HepG2 (cell line): ENCODE data around the gene ZCCHC10. TPM values are rescaled to one million over a fixed set of nuclear protein-coding genes. Genes with fewer than 3 reads are reported as not detected.

Experiments used
- ATAC-seq: fragments of 200-7000 bp; cut with Tn5 transposase; 3 replicates; pipeline ENCODE4 v1.9.1; 2020; ENCODE audit warnings: mild to moderate bottlenecking, moderate library complexity
- BruUV-seq: library from RNA; stranded (reverse); fragments of 400-500 nt; replicated peaks from 2 replicates; lab custom pipeline; 2021; lab: Mats Ljungman, UMichigan
- CTCF ChIA-PET: fragments of 300-600 bp; formaldehyde crosslinking; extraction: SDS; loops from one replicate; lab custom pipeline; 2021; ENCODE audit warnings: low total read pairs, inconsistent platforms, low intra/inter-chr PET ratio; lab: Yijun Ruan, JAX
- POLR2A ChIA-PET: fragments of 350-600 bp; sonication (Branson Sonifier 250); formaldehyde crosslinking; loops from one replicate; lab custom pipeline; 2020; ENCODE audit warnings: antibody characterized with exemption, inconsistent platforms; lab: Yijun Ruan, JAX
- DNase-seq: peaks from one replicate; pipeline ENCODE4 v3.0.0-alpha.2; 2015; ENCODE audit warnings: low spot score
- FAIRE-seq: peaks from 3 replicates; lab custom pipeline; 2011; peaks lifted over from hg19 to GRCh38; lab: Jason Lieb, UNC
- H2AFZ ChIP-seq: one replicate; pipeline ENCODE4 v1.6.1; 2011; ENCODE audit warnings: low read length, inconsistent platforms
- H3K27ac ChIP-seq: fragments of 300-600 bp; 3 replicates; pipeline ENCODE4 v1.8.0; 2011; ENCODE audit warnings: mixed run types, mild to moderate bottlenecking, mixed read lengths, low read length, inconsistent platforms; ENCODE audit not compliant: insufficient read depth; ENCODE audit errors: extremely low read length
- H3K27me3 ChIP-seq, 2 experiments: fragments of 200-600 bp in 1 of 2; 2 replicates in 1 of 2; 3 replicates in 1 of 2; pipeline versions ENCODE4 v1.6.0 to v1.8.0; 2011; ENCODE audit warnings: low read length in 2 of 2, mild to moderate bottlenecking in 2 of 2, moderate library complexity in 2 of 2, inconsistent platforms in 1 of 2; ENCODE audit not compliant: insufficient read depth in 2 of 2, control insufficient read depth in 1 of 2
- H3K36me3 ChIP-seq, 2 experiments: fragments of 200-600 bp in 1 of 2; replicated peaks in 1 of 2; 2 replicates in 1 of 2; 3 replicates in 1 of 2; pipeline versions ENCODE4 v1.5.1 to v1.8.0; 2011; ENCODE audit warnings: low read length in 2 of 2, inconsistent platforms in 1 of 2; ENCODE audit not compliant: insufficient read depth in 2 of 2, control insufficient read depth in 1 of 2
- H3K4me1 ChIP-seq: 2 replicates; pipeline ENCODE4 v1.5.1; 2012; ENCODE audit warnings: low read length, inconsistent platforms; ENCODE audit not compliant: insufficient read depth
- H3K4me2 ChIP-seq: 2 replicates; pipeline ENCODE4 v1.6.0; 2011; ENCODE audit warnings: low read depth, low read length, inconsistent platforms
- H3K4me3 ChIP-seq, 3 experiments: fragments of 200-600 bp in 1 of 3; sonication (generic), shearing (Covaris generic) in 1 of 3; replicated peaks in 1 of 3; 2 replicates each; pipeline ENCODE4 v1.5.1; 2011 to 2016; ENCODE audit warnings: low read length in 3 of 3, inconsistent platforms in 2 of 3, low read depth in 2 of 3, mild to moderate bottlenecking in 2 of 3, control low read depth in 1 of 3, mixed read lengths in 1 of 3; ENCODE audit not compliant: insufficient read depth in 1 of 3
- H3K79me2 ChIP-seq: one replicate; pipeline ENCODE4 v1.6.1; 2011; ENCODE audit warnings: low read length, inconsistent platforms; ENCODE audit not compliant: insufficient read depth
- H3K9ac ChIP-seq: 2 replicates; pipeline ENCODE4 v1.6.0; 2011; ENCODE audit warnings: mild to moderate bottlenecking, low read depth, low read length, inconsistent platforms; ENCODE audit not compliant: insufficient read depth
- H3K9me3 ChIP-seq: 2 replicates; pipeline ENCODE4 v1.5.1; 2012; ENCODE audit warnings: mild to moderate bottlenecking, low read length
- H4K20me1 ChIP-seq: 2 replicates; pipeline ENCODE4 v1.6.0; 2011; ENCODE audit warnings: inconsistent platforms, mild to moderate bottlenecking, low read length, moderate library complexity; ENCODE audit not compliant: insufficient read depth
- DR1 ChIP-seq: sonication (generic); formaldehyde crosslinking; IDR thresholded peaks from 2 replicates; pipeline ENCODE4 v1.8.0; 2021; ENCODE audit warnings: mild to moderate bottlenecking, missing genetic modification reagents, inconsistent platforms
- ESRRA ChIP-seq: sonication (generic); formaldehyde crosslinking; IDR thresholded peaks from 2 replicates; pipeline ENCODE4 v1.5.1; 2020; ENCODE audit warnings: mild to moderate bottlenecking, low read depth, missing genetic modification reagents
- KAT2B ChIP-seq: fragments of 150-350 bp; IDR thresholded peaks from 2 replicates; pipeline ENCODE4 v1.6.1; 2014; ENCODE audit warnings: low read depth, low read length, borderline replicate concordance
- KLF15 ChIP-seq: sonication (generic); formaldehyde crosslinking; IDR thresholded peaks from 2 replicates; pipeline ENCODE4 v1.8.1; 2023; ENCODE audit warnings: borderline replicate concordance, mild to moderate bottlenecking, inconsistent platforms, missing genetic modification reagents, mixed read lengths
- MIER3 ChIP-seq: IDR thresholded peaks from 2 replicates; pipeline ENCODE4 v1.6.1; 2016; ENCODE audit warnings: missing compliant biosample characterization, borderline replicate concordance
- NAIF1 ChIP-seq: sonication (generic); formaldehyde crosslinking; IDR thresholded peaks from 2 replicates; pipeline ENCODE4 v1.5.0; 2020; ENCODE audit warnings: mild to moderate bottlenecking, missing genetic modification reagents, borderline replicate concordance
- RARG ChIP-seq: sonication (generic); formaldehyde crosslinking; IDR thresholded peaks from 2 replicates; pipeline ENCODE4 v1.4.0; 2020; ENCODE audit warnings: low read depth, mild to moderate bottlenecking, missing genetic modification reagents
- RFX1 ChIP-seq: fragments of 450-650 bp; IDR thresholded peaks from 2 replicates; pipeline ENCODE4 v1.6.1; 2017
- TSC22D2 ChIP-seq: sonication (generic); formaldehyde crosslinking; IDR thresholded peaks from 2 replicates; pipeline ENCODE4 v1.5.1; 2020; ENCODE audit warnings: missing genetic modification reagents, mild to moderate bottlenecking, borderline replicate concordance
- U2AF1 ChIP-seq: fragments of 200-400 bp; formaldehyde crosslinking; optimal IDR thresholded peaks from 2 replicates; pipeline ENCODE3; 2017; ENCODE audit warnings: mild to moderate bottlenecking, low read depth, low read length
- ZNF17 ChIP-seq: sonication (generic); formaldehyde crosslinking; IDR thresholded peaks from 2 replicates; pipeline ENCODE4 v1.5.0; 2020; ENCODE audit warnings: mild to moderate bottlenecking, missing genetic modification reagents
- ZNF235 ChIP-seq: sonication (generic); formaldehyde crosslinking; IDR thresholded peaks from 2 replicates; pipeline ENCODE4 v1.8.1; 2023; ENCODE audit warnings: mild to moderate bottlenecking, missing genetic modification reagents, borderline replicate concordance
- ZNF335 ChIP-seq: sonication (generic); formaldehyde crosslinking; IDR thresholded peaks from 2 replicates; pipeline ENCODE4 v1.4.0; 2020; ENCODE audit warnings: missing genetic modification reagents
- ZNF746 ChIP-seq: sonication (generic); formaldehyde crosslinking; IDR thresholded peaks from 2 replicates; pipeline ENCODE4 v1.8.0; 2022; ENCODE audit warnings: mild to moderate bottlenecking, missing genetic modification reagents
- ZNF773 ChIP-seq: sonication (generic); formaldehyde crosslinking; IDR thresholded peaks from 2 replicates; pipeline ENCODE4 v1.4.0; 2020; ENCODE audit warnings: missing genetic modification reagents, borderline replicate concordance
- WGBS: methylation state at CpG from one replicate; pipeline ENCODE4 v1.1.6; 2017; ENCODE audit warnings: low lambda C conversion rate; 5-methylcytosine and 5-hydroxymethylcytosine counted together
- in situ Hi-C: cut with HindIII; loops from 2 replicates; pipeline ENCODE4 v1.10.0; 2017; ENCODE audit warnings: low pct_unique_long_range_greater_than_20kb; ENCODE audit not compliant: extremely low pct_ligation_motif_present
- intact Hi-C: fragments of 100-400 bp; cut with micrococcal nuclease; formaldehyde crosslinking; loops from one replicate; pipeline ENCODE4 v1.10.0; 2022; ENCODE audit not compliant: unreplicated experiment
- polyA plus RNA-seq, 8 experiments: library from polyadenylated mRNA; depleted of rRNA in 3 of 8; stranded (reverse) in 7 of 8; unstranded in 1 of 8; fragments of >200 nt; fragmentation: Illumina TruSeq in 4 of 8; extraction: Trizol in 4 of 8; gene quantifications; 2 replicates each; pipeline versions ENCODE4 v1.2.1 to v1.2.3, GENCODE V29; 2011 to 2016; ENCODE audit warnings: low read depth in 4 of 8, missing spikeins in 1 of 8, mixed read lengths in 1 of 8; ENCODE audit not compliant: insufficient read depth in 1 of 8
- total RNA-seq, 5 experiments: library from RNA; depleted of rRNA; stranded (reverse); fragments of >200 nt; fragmentation: Illumina TruSeq; extraction: Trizol; gene quantifications; 2 replicates each; pipeline ENCODE4 v1.2.3, GENCODE V29; 2016; ENCODE audit warnings: low read depth in 1 of 5
- TF ChIP-seq, protein P1 (sequence below): sonication (generic); formaldehyde crosslinking; IDR thresholded peaks from 2 replicates; pipeline ENCODE4 v1.4.0; 2020; ENCODE audit warnings: missing genetic modification reagents, borderline replicate concordance
- TF ChIP-seq, protein P2 (sequence below): IDR thresholded peaks from 2 replicates; pipeline ENCODE4 v1.6.1; 2016; ENCODE audit warnings: missing biosample characterization, missing genetic modification reagents, low read depth
- TF ChIP-seq, protein P3 (sequence below): sonication (generic); formaldehyde crosslinking; IDR thresholded peaks from 2 replicates; pipeline ENCODE4 v1.4.0; 2020; ENCODE audit warnings: missing genetic modification reagents, borderline replicate concordance
- TF ChIP-seq, protein P4 (sequence below): sonication (generic); formaldehyde crosslinking; IDR thresholded peaks from 2 replicates; pipeline ENCODE4 v1.8.0; 2023; ENCODE audit warnings: mild to moderate bottlenecking, missing genetic modification reagents

The ZCCHC10 gene
- total and polyA plus RNA-seq, 2 of the 13 experiments (the other 11 are each of a cell fraction or from before 2014, with no cell fraction given), result 40.7 to 48.2 TPM

DNA sequence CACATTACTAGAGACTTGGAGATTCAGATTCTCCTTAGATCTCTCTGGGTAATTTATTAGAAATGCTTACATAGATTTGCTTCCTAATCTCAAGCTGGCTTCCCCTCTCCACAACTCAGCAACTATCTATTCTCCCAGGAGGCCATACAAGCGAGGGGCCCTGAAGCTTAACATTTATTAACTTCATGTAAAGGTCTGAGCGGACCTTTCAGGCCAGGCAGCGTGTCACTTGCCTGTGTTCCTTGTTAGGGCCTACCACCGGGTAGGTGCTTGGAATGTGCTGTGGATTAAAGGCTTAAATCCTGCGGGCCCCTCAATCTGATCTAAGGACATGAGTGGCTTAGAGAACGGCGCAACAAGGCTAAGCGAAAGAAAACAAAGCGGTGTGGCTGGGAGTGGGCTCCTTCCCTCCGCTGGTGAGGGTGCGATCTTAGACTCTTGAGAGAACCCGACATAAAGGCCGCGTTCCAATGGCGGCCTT lies 24.8 kb upstream of the ZCCHC10 start:
- Histone ChIP-seq H3K36me3 (no peaks in the 10 kb centered on the region), H2AFZ (no peak overlapping the region), H3K79me2 (peaks cover 53% of the 10 kb centered on the region), H3K4me1 (peaks cover 62% of the 10 kb centered on the region), H3K9me3 (no peaks in the 10 kb centered on the region), H3K4me2 (peak overlapping the region; percentile 78), H3K4me3 (peak overlapping the region; percentile 90 to 95 (median 94)), H3K27ac (peak overlapping the region; percentile 100), H4K20me1 (peaks cover 14% of the 10 kb centered on the region), H3K27me3 (no peaks in the 10 kb centered on the region; a peak in 1 of 5 replicates), H3K9ac (peak overlapping the region; percentile 99)
- TSS peak; percentile 92 for BruUV-seq
- intact Hi-C loops, result loop anchor here (1.0 to 5.0 kb wide), 3 partner anchors 25 to 88 kb away; partner anchors contain the start of genes AFF4 and ZCCHC10
- ATAC-seq (peak; percentile 10), DNase-seq (no peak), FAIRE-seq (no peak)
- in situ Hi-C loops, result loop anchor here (5.0 kb wide), 1 partner anchor 89 kb away; the partner anchor contains the start of gene AFF4
- POLR2A ChIA-PET, result interaction anchor here (0.6 to 5.9 kb wide), 30 partner anchors 8 to 757 kb away, joined by 3 to 116 read pairs (median 8); partner anchors contain the start of genes AFF4, GDF9, SHROOM1 and SLC22A4
- CTCF ChIA-PET, result no interaction called here
- under 1% methylated on average over 15 of the region's 15 CpGs for WGBS
- TF ChIP-seq, protein P1, sequence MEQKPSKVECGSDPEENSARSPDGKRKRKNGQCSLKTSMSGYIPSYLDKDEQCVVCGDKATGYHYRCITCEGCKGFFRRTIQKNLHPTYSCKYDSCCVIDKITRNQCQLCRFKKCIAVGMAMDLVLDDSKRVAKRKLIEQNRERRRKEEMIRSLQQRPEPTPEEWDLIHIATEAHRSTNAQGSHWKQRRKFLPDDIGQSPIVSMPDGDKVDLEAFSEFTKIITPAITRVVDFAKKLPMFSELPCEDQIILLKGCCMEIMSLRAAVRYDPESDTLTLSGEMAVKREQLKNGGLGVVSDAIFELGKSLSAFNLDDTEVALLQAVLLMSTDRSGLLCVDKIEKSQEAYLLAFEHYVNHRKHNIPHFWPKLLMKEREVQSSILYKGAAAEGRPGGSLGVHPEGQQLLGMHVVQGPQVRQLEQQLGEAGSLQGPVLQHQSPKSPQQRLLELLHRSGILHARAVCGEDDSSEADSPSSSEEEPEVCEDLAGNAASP, result no peak; the same call in 1 of the 2 replicates
- peak; percentile 40 for TF ChIP-seq U2AF1
- TF ChIP-seq, protein P2, sequence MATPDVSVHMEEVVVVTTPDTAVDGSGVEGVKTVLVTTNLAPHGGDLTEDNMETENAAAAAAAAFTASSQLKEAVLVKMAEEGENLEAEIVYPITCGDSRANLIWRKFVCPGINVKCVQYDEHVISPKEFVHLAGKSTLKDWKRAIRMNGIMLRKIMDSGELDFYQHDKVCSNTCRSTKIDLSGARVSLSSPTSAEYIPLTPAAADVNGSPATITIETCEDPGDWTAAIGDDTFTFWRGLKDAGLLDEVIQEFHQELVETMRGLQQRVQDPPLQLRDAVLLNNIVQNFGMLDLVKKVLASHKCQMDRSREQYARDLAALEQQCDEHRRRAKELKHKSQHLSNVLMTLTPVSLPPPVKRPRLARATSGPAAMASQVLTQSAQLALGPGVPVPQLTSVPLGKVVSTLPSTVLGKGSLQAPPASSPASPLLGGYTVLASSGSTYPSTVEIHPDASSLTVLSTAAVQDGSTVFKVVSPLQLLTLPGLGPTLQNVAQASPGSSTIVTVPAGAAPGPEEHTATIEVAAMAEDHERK (CRISPR knock-in tag), result no peak
- TF ChIP-seq NAIF1 (CRISPR knock-in tag), result no peak
- TF ChIP-seq, protein P3, sequence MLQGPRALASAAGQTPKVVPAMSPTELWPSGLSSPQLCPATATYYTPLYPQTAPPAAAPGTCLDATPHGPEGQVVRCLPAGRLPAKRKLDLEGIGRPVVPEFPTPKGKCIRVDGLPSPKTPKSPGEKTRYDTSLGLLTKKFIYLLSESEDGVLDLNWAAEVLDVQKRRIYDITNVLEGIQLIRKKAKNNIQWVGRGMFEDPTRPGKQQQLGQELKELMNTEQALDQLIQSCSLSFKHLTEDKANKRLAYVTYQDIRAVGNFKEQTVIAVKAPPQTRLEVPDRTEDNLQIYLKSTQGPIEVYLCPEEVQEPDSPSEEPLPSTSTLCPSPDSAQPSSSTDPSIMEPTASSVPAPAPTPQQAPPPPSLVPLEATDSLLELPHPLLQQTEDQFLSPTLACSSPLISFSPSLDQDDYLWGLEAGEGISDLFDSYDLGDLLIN (CRISPR knock-in tag), result no peak
- TF ChIP-seq KAT2B, result no peak
- TF ChIP-seq DR1 (CRISPR knock-in tag), result no peak
- no peak for TF ChIP-seq TSC22D2 (CRISPR knock-in tag)
- TF ChIP-seq ZNF746 (CRISPR knock-in tag), result peak; percentile 60; the same call in 1 of the 2 replicates
- TF ChIP-seq ZNF235, result peak; percentile 71; the same call in 1 of the 2 replicates
- TF ChIP-seq ZNF17 (CRISPR knock-in tag), result no peak
- no peak for TF ChIP-seq RARG (CRISPR knock-in tag)
- TF ChIP-seq ESRRA, result 0 out of 2 replicates have a peak, but pooled peaks have one; percentile 6
- no peak for TF ChIP-seq MIER3 (CRISPR knock-in tag)
- no peak for TF ChIP-seq RFX1
- no peak for TF ChIP-seq KLF15 (CRISPR knock-in tag)
- TF ChIP-seq ZNF773 (CRISPR knock-in tag), result 0 out of 2 replicates have a peak, but pooled peaks have one; percentile 54
- no peak for TF ChIP-seq ZNF335 (CRISPR knock-in tag)
- TF ChIP-seq, protein P4, sequence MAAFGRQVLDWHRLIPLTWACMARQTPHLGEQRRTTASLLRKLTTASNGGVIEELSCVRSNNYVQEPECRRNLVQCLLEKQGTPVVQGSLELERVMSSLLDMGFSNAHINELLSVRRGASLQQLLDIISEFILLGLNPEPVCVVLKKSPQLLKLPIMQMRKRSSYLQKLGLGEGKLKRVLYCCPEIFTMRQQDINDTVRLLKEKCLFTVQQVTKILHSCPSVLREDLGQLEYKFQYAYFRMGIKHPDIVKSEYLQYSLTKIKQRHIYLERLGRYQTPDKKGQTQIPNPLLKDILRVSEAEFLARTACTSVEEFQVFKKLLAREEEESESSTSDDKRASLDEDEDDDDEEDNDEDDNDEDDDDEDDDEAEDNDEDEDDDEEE (CRISPR knock-in tag), result 0 out of 2 replicates have a peak, but pooled peaks have one; percentile 5
